Measurements from ENCODE around the gene HLA-DQA2. TPM values are rescaled to one million over a fixed set of nuclear protein-coding genes. Genes with fewer than 3 reads are reported as not detected.

The HLA-DQA2 gene
- total and polyA plus RNA-seq, 12 donors = 0.18 to 28.1 (median 1.9) TPM; not detected in 3

DNA sequence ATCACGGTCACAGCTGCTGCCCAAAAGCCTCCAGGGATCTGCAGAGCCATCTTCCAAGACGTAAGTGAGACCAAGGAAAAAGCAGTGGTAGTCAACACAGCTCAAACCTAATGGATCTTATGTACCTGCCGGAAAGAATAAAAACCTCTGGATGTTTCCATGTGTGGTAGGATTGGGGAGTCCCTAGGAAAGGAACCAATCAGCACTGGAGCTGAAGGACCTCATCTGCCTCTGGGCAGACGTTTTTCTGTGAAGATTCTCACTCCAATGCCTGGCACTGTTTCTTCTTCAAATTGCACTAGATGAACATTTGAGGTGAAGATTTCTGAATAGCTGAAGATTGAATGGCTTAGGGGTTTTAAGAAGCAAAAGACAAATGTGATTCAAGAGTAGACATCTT is 22.2 kb downstream of the HLA-DQA2 start, which contains the start of gene HLA-DQB2:
TSS of gene HLA-DQB2 (minus strand) at position 112 of the 400 bp plus-strand sequence. CDS start at position 50, 62 bp downstream.
- Histone ChIP-seq H3K4me1 (no peaks in the 10 kb centered on the region), H3K4me3 (no peak within 1 kb of the TSS), H3K36me3 (no peaks in the 10 kb centered on the region), H3K27ac (no peak within 1 kb of the TSS), H3K9me3 (no peaks in the 10 kb centered on the region), H3K27me3 (peaks cover 0 to 75% (median 53%) of the 10 kb centered on the region in 7 donors)
- intact Hi-C loops (cut with DNase I) = no loop called here
- WGBS, 2 donors = 40 to 49% methylated on average over 4 of the region's 4 CpGs
- ATAC-seq (no peak), DNase-seq (no peak)
- TF ChIP-seq, protein P1, sequence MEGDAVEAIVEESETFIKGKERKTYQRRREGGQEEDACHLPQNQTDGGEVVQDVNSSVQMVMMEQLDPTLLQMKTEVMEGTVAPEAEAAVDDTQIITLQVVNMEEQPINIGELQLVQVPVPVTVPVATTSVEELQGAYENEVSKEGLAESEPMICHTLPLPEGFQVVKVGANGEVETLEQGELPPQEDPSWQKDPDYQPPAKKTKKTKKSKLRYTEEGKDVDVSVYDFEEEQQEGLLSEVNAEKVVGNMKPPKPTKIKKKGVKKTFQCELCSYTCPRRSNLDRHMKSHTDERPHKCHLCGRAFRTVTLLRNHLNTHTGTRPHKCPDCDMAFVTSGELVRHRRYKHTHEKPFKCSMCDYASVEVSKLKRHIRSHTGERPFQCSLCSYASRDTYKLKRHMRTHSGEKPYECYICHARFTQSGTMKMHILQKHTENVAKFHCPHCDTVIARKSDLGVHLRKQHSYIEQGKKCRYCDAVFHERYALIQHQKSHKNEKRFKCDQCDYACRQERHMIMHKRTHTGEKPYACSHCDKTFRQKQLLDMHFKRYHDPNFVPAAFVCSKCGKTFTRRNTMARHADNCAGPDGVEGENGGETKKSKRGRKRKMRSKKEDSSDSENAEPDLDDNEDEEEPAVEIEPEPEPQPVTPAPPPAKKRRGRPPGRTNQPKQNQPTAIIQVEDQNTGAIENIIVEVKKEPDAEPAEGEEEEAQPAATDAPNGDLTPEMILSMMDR (IDR thresholded peaks at IDR 0.05) = no peak

DNA sequence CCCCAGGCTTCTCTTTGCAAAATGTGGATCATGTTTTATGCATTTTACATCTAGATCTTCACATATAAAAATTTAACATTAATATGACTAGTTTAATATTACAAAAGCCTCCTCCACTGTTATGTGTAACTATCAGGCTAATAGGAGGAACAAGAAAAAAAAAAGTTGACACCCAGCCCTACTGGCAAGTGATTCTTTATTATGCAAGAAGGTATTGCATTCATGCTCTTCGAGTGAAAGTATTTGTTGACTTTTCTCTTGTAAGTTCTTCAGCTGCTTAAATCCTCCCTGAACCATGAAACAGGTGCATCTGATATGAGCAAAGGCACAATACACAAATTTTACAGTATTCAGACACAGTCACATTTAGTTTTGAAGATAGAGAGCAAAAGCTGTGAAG is 22.9 kb downstream of the HLA-DQA2 start:
- WGBS, 2 donors = 41 to 57% methylated on average over 1 of the region's 1 CpG
- no peak for DNase-seq
- Histone ChIP-seq H3K36me3 (no peaks in the 10 kb centered on the region), H3K27me3 (peaks cover 0 to 79% (median 53%) of the 10 kb centered on the region in 7 donors), H3K4me3 (no peak overlapping the region), H3K27ac (no peak overlapping the region), H3K4me1 (no peaks in the 10 kb centered on the region), H3K9me3 (no peaks in the 10 kb centered on the region)
- intact Hi-C loops (cut with DNase I) = no loop called here
- TF ChIP-seq, protein P1 (IDR thresholded peaks at IDR 0.05) = no peak
- ATAC-seq = no peak

DNA sequence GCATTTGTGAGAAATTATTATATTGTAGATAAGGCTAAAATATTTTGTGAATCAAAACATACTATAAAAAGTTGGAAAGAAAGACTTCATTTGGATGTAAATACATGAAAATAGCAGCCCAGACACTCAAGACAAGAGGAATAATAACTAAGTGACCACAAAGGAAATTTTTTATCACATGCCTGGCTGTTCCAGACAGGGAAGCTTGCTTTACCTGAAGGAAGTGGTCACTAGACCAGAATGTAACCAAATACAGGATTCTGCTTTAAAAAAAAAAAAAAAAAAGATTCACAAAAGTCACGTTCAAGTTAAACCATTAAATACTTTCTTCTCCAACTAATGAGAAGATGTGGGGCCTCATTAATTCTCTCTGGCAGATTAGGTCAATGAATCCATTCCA is 31.5 kb downstream of the HLA-DQA2 start:
- Histone ChIP-seq H3K4me1 (no peaks in the 10 kb centered on the region), H3K9me3 (no peaks in the 10 kb centered on the region), H3K4me3 (no peak overlapping the region), H3K36me3 (no peaks in the 10 kb centered on the region), H3K27ac (no peak overlapping the region), H3K27me3 (peaks cover 0 to 48% (median 33%) of the 10 kb centered on the region in 7 donors)
- DNase-seq = no peak
- TF ChIP-seq, protein P1 (IDR thresholded peaks at IDR 0.05) = no peak
- intact Hi-C loops (cut with DNase I) = loop anchor here in 1 of 10 donors (10.0 kb wide), 1 partner anchor 58 kb away; no protein-coding TSS in a partner anchor
- 50 to 57% methylated on average over 1 of the region's 1 CpG for WGBS, 2 donors
- ATAC-seq = no peak

DNA sequence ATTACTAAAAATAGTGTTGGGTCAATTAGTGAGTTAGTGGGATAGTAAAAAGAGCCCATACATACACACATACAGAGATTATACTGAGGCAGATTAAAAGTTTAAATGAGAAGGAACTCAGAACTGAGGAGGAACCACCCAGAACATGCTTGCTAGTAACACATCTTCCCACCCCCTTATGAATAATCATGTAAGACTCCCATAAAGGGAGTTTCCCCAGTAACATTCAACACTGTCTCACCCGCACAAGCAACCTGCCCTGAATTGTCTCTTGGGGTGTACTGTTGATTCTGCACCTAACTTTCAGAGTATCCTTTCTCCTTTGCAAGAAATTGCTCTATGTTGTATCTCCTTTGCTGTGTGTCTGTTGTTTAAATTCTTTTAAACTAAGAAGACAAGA is 33.2 kb downstream of the HLA-DQA2 start:
- DNase-seq = no peak
- H3K4me3 ChIP-seq = no peak overlapping the region
- no peaks in the 10 kb centered on the region for H3K9me3 ChIP-seq
- intact Hi-C loops (cut with DNase I) = loop anchor here in 1 of 10 donors (10.0 kb wide), 1 partner anchor 60 kb away; no protein-coding TSS in a partner anchor
- TF ChIP-seq, protein P1 (IDR thresholded peaks at IDR 0.05) = no peak
- ATAC-seq = no peak
- no peaks in the 10 kb centered on the region for H3K4me1 ChIP-seq
- no peaks in the 10 kb centered on the region for H3K36me3 ChIP-seq
- H3K27ac ChIP-seq = no peak overlapping the region
- 70 to 71% methylated on average over 1 of the region's 1 CpG for WGBS, 2 donors
- H3K27me3 ChIP-seq = peaks cover 0 to 37% (median 19%) of the 10 kb centered on the region in 7 donors

Data from heart right ventricle (tissue), 16 donors.